Ureter (tissue), 1 donor: ENCODE results near the gene SPTLC1. TPM values are rescaled to one million over a fixed set of nuclear protein-coding genes. Genes with fewer than 3 reads are reported as not detected.
"Not testable (repeated sequence)": the region's sequence is repeated elsewhere in the genome, so short reads cannot be mapped to it uniquely, and the experiment has no call there.

ENCODE experiments used
- DNase-seq: peaks from one replicate; pipeline ENCODE4 v3.0.0-alpha.2; 2020; ENCODE audit warnings: low spot score
- total RNA-seq: library from RNA; stranded (reverse); gene quantifications from one replicate; pipeline ENCODE4 v1.2.4, GENCODE V29; 2023
- donor health status: DM: yes; HTN: yes; CAD: no.

SPTLC1 gene, protein sequence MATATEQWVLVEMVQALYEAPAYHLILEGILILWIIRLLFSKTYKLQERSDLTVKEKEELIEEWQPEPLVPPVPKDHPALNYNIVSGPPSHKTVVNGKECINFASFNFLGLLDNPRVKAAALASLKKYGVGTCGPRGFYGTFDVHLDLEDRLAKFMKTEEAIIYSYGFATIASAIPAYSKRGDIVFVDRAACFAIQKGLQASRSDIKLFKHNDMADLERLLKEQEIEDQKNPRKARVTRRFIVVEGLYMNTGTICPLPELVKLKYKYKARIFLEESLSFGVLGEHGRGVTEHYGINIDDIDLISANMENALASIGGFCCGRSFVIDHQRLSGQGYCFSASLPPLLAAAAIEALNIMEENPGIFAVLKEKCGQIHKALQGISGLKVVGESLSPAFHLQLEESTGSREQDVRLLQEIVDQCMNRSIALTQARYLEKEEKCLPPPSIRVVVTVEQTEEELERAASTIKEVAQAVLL
- total RNA-seq: 77.7 TPM

DNA sequence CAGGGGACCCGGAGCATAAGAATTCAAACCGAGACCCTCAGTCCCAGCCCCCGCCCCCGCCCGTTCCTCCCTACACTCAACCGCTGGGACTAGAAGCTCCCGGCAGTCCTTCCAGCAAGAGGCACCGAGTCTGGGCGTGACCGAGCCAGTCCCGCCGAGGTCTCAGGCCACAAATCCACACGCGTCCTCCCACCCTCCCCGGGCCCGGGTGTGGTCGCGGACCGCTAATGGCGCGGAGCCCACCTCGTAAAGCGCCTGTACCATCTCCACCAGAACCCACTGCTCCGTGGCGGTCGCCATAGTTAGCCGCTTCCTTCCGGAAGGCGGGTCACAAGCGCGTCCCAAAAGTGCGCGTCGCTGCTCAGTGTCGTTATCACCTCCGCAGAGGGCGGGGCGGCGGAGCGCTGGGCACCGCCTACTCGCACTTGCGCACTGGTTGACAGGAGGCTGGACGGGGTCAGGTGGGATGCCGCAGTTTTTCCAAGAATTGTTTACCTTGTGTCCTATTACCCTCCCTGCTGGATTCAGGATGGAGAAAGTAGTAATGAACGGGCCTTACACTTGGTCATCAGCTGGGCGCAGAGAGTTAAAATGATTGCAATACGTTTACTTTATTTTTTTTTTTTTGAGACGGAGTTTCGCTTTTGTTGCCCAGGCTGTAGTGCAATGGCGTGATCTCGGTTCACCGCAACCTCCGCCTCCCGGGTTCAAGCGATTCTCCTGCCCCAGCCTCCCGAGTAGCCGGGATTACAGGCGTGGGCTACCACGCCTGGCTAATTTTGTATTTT, at the start of gene SPTLC1:
Gene SPTLC1 (minus strand): TSS at position 343 of the 788 bp plus-strand sequence. CDS start 43 bp downstream, at position 300.
- peak; percentile 96 for DNase-seq

DNA sequence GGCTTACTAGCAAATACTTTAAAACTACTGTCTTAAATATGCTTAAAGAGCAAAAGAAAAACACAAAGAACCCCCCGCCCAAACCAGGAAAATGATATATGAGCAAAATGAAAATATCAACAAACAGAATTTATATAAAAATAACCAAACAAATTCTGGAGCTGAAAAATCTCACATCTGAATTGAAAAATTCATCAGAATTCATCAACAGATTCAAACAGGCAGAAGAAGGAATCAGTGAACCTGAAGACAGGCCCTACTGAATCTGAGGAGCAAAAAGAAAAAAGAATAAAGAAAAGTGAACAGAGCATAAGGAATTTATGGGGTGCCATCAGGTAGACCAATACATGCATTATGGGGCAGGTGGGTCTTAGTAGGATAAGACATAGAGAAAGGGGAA, 49.8 kb upstream of the SPTLC1 start:
- DNase-seq: no peak

DNA sequence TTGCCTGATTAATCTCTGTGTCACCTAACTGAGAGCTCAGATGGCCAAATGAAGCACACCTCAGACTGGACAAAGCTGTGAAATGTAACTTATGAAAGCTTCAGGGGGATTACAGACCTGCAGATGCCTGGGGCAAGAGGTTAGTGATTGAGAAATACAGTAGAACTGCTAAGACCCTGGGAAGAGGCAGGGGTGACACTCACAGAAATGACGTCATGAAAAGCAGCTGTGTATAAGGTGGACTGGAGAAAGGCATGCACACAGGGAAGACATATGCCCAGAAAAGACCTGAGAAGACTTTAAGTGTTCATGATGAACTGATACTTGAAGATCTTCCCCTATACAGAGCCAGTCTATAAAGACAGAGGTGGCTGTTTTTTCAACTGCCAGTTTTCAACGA, 49.3 kb upstream of the SPTLC1 start:
- DNase-seq: no peak

GRCh38 chr9:92163276-92163675, 48.1 kb upstream of the SPTLC1 start:
- DNase-seq: no peak

DNA sequence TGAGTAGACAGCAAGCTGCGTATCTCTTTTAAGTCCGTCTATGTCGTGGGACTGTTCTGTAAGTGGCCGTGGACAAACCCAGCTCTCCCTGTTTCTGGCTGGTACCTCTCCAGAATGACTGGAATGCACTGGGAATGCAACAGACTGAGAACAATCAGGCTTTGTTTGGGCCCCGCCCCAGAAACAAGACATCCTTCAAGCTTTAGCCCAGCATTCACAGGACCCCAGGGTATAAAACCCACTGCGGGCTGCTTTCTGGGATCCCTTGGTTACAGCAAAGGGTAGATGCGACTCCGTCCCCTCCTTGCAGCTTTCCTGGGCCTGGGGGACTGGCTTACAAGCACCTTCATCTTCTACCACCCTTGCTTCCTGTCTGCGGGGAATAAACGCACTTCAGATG, 45.6 kb upstream of the SPTLC1 start:
- DNase-seq: no peak

- no peak for DNase-seq
Measured at GRCh38 chr9:92159058-92159457, 43.8 kb upstream of the SPTLC1 start.

GRCh38 chr9:92158097-92158601, 42.9 kb upstream of the SPTLC1 start:
- DNase-seq: no peak

DNA sequence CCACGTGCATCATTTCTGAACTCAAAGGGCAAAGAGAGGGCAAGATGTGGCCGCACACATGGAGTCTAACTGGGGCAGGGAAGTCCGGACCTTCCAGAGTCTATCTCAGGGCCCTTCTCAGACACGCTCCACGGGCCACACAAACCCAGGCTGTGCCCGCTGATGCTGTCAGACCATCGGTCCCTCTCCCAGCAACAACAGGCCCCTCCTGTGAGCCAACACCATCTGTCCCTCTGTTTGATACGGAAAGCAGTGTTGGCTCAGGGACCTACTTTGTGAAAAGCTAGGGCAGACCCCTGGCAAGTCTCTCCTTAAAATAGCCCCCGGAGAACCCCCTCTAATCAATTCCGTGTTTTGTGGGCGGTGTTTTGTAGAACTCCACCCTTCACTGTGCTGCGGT, 40.5 kb upstream of the SPTLC1 start:
- not testable (repeated sequence) for DNase-seq

GRCh38 chr9:92155221-92155620, 40.0 kb upstream of the SPTLC1 start:
- no peak for DNase-seq

- not testable (repeated sequence) for DNase-seq
Measured at GRCh38 chr9:92153466-92154415, 38.5 kb upstream of the SPTLC1 start.

- peak; percentile 78 for DNase-seq
Measured at GRCh38 chr9:92151691-92152393, 36.6 kb upstream of the SPTLC1 start.

DNA sequence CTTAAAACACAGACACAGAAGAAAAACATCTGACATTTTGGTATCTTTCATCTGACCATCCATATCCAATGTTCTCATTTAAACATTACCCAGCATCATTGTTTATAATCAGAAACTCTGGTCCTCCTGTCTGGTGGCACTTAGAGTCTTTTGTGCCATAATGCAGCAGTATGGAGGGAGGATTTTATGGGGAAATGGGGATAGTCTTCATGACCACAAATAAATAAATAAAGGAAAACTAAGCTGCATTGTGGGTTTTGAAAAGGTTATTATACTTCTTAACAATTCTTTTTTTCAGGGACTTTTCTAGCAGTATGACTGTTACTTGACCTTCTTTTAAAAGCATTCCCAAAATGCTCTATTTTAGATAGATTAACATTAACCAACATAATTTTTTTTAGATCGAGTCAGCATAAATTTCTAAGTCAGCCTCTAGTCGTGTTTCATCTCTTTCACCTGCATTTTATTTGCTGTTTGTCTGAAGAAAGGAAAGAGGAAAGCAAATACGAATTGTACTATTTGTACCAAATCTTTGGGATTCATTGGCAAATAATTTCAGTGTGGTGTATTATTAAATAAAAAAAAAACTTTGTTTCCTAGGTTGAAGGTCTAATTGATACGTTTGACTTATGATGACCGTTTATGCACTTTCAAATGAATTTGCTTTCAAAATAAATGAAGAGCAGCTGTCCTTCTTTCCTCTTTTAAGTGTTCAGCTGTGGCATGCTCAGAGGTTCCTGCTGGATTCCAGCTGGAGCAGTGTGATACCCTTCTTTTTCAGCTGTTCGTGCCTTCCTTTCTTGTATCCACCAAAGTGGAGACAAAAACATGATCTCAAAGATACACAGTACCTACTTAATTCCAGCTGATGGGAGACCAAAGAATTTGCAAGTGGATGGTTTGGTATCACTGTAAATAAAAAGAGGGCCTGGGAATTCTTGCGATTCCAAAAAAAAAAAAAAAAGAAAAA, 35.6 kb upstream of the SPTLC1 start:
- DNase-seq: not testable (repeated sequence)

DNA sequence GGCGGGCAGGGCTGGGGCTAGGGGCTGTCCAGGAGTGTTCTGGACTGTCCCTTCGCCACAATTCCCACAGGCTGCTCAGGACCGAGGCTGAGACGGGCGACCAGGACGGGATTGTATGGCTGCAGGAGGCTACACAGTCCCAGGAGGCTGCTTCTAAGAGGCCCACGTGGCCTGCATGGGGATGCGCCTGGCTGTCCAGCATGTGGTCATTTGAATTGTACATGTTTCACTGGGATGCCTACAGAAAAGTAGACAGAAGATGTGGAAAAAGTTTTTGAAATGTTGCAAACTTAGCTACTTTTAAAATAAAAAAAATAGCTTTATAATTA, 32.6 kb upstream of the SPTLC1 start:
- DNase-seq: no peak

GRCh38 chr9:92147030-92147851, 32.0 kb upstream of the SPTLC1 start:
- DNase-seq: peak; percentile 83

DNA sequence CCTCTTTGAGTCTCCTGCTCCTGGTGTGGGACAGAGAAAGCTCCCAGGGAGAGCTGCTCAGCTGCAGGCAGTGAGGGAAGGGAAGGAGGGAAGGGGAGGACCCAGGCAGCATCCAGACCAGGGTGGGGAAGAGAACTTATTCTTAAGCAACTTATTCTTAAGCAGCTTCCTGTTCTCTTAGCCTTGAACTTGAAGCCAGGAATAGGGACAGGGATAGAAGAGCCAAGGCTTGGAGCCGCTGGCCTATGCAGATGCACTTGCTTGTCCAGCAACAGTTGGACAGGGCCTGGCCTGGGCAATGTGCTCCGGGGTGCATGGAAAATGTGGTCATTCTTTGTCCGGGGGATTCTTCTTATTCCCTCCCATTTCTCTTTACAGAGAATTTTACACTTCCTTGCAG, 31.4 kb upstream of the SPTLC1 start:
- DNase-seq: no peak

DNA sequence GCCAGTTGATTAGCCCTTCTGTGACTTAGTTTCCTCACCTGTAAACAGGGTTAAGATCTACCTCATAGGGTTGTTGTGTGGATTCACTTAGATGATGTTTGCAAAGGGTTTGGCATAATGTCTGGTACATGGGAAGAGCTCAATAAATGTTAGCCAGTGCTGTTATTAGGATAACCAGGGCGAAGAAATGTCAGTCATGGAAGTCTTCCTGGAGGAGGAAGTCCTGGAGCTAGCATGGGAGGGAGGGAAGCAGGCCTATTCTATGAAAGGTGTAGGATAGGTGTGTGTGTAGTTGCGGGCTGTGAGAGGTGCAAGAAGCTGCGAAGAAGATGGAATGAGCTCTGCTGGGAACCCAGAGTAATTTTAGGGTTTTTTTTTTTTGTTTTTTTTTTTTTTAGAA, 30.6 kb upstream of the SPTLC1 start:
- DNase-seq: not testable (repeated sequence)

GRCh38 chr9:92142329-92142728, 27.1 kb upstream of the SPTLC1 start:
- DNase-seq: no peak

- no peak for DNase-seq
Measured at GRCh38 chr9:92141144-92142129, 26.2 kb upstream of the SPTLC1 start.
